Measurements from ENCODE around the gene PPP1R11. TPM values are rescaled to one million over a fixed set of nuclear protein-coding genes. Genes with fewer than 3 reads are reported as not detected.

PPP1R11 gene
- total and polyA plus RNA-seq, 9 donors: 27.8 to 114 (median 46.2) TPM

- H3K9me3 ChIP-seq: no peaks in the 10 kb centered on the region
- intact Hi-C loops (cut with DNase I): no loop called here
- TF ChIP-seq, protein P1, sequence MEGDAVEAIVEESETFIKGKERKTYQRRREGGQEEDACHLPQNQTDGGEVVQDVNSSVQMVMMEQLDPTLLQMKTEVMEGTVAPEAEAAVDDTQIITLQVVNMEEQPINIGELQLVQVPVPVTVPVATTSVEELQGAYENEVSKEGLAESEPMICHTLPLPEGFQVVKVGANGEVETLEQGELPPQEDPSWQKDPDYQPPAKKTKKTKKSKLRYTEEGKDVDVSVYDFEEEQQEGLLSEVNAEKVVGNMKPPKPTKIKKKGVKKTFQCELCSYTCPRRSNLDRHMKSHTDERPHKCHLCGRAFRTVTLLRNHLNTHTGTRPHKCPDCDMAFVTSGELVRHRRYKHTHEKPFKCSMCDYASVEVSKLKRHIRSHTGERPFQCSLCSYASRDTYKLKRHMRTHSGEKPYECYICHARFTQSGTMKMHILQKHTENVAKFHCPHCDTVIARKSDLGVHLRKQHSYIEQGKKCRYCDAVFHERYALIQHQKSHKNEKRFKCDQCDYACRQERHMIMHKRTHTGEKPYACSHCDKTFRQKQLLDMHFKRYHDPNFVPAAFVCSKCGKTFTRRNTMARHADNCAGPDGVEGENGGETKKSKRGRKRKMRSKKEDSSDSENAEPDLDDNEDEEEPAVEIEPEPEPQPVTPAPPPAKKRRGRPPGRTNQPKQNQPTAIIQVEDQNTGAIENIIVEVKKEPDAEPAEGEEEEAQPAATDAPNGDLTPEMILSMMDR (IDR thresholded peaks at IDR 0.05): peak in 1 of 3 donors; percentile 42
- no peak for TF ChIP-seq POLR2A (IDR thresholded peaks at IDR 0.05)
- no peaks in the 10 kb centered on the region for H3K36me3 ChIP-seq
- no peak overlapping the region for H3K27ac ChIP-seq
- WGBS, 3 donors: 38 to 50% (median 49%) methylated on average over 4 of the region's 4 CpGs
- no peaks in the 10 kb centered on the region for H3K27me3 ChIP-seq
- H3K4me1 ChIP-seq (ENCODE audit: insufficient read depth): no peaks in the 10 kb centered on the region
- no peak for DNase-seq
- no peak overlapping the region for H3K4me3 ChIP-seq
These were observed 29.7 kb upstream of the PPP1R11 start for GRCh38 chr6:30037182-30037788.

- intact Hi-C loops (cut with DNase I): no loop called here
- Histone ChIP-seq H3K4me1 (ENCODE audit: insufficient read depth) (no peaks in the 10 kb centered on the region), H3K27ac (no peak overlapping the region), H3K27me3 (no peaks in the 10 kb centered on the region), H3K9me3 (no peaks in the 10 kb centered on the region), H3K36me3 (no peaks in the 10 kb centered on the region), H3K4me3 (no peak overlapping the region)
- DNase-seq: no peak
- 88 to 94% (median 90%) methylated on average over 6 of the region's 6 CpGs for WGBS, 3 donors
- TF ChIP-seq, protein P1 (IDR thresholded peaks at IDR 0.05): no peak
- TF ChIP-seq EP300 (IDR thresholded peaks at IDR 0.05) (no peak), POLR2A (IDR thresholded peaks at IDR 0.05) (no peak)
These were observed 25.8 kb upstream of the PPP1R11 start for GRCh38 chr6:30041221-30041620.

DNA sequence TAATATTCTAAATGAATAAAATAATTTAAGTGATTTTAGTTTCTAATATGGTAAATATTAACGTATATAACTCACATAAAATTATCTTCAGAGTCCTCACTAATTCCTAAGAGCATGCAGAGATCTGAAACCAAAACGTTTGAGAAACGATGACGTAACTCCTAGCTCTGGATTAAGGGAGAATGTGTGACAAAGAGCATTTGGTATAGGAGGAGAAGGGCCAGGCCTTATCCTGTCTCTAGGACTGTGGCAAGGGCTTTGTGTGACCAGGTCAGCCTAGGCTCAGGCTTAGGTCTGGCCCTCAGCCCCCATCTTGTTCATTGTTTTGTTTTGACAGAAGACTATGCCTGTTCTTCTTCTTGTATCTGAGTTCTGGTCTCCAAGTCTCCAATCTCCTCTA lies 25.2 kb upstream of the PPP1R11 start:
- Histone ChIP-seq H3K27me3 (no peaks in the 10 kb centered on the region), H3K4me1 (ENCODE audit: insufficient read depth) (no peaks in the 10 kb centered on the region), H3K27ac (no peak overlapping the region), H3K4me3 (no peak overlapping the region), H3K36me3 (no peaks in the 10 kb centered on the region), H3K9me3 (no peaks in the 10 kb centered on the region)
- no peak for DNase-seq
- intact Hi-C loops (cut with DNase I): no loop called here
- 70 to 77% (median 71%) methylated on average over 4 of the region's 4 CpGs for WGBS, 3 donors
- TF ChIP-seq POLR2A (IDR thresholded peaks at IDR 0.05): no peak
- no peak for TF ChIP-seq EP300 (IDR thresholded peaks at IDR 0.05)
- TF ChIP-seq, protein P1 (IDR thresholded peaks at IDR 0.05): no peak

DNA sequence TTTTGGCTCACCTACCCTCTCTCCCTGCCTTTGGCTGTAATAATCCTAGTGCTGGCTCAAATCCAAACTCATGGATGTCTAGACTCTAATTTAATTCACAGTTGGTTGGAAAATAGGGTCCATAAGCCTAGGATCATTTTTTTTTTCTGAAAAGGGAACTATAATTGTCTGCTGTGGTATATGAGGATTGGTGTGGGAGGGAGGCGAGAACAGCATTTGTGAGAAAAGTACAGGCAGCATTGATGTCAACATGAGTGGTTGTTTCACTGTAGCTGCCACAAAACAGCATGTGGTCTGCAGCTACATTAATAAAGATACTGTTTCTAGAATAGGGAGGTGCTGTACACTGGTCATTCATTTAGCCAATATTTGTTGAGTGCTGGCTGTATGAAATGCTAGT lies 24.5 kb upstream of the PPP1R11 start:
- H3K27me3 ChIP-seq: no peaks in the 10 kb centered on the region
- intact Hi-C loops (cut with DNase I): no loop called here
- no peaks in the 10 kb centered on the region for H3K4me1 ChIP-seq (ENCODE audit: insufficient read depth)
- no peaks in the 10 kb centered on the region for H3K9me3 ChIP-seq
- H3K36me3 ChIP-seq: no peaks in the 10 kb centered on the region
- DNase-seq: no peak
- no peak overlapping the region for H3K4me3 ChIP-seq
- TF ChIP-seq, protein P1 (IDR thresholded peaks at IDR 0.05): no peak
- TF ChIP-seq POLR2A (IDR thresholded peaks at IDR 0.05): no peak
- no peak for TF ChIP-seq EP300 (IDR thresholded peaks at IDR 0.05)
- no peak overlapping the region for H3K27ac ChIP-seq
- WGBS, 3 donors: 96 to 100% (median 97%) methylated on average over 1 of the region's 1 CpG
